Neuronal stem cell (in vitro differentiated cells): ENCODE data around the gene AHCYL2.

Experiments used
- DNase-seq: peaks from one replicate; pipeline ENCODE4 v3.0.0-alpha.2; 2013; ENCODE audit warnings: low spot score
- H2AFZ ChIP-seq: one replicate; pipeline ENCODE4 v1.6.1; 2013; ENCODE audit warnings: mild to moderate bottlenecking, low read length, inconsistent platforms
- H2AK5ac ChIP-seq: 2 replicates; pipeline ENCODE4 v1.6.1; 2013; ENCODE audit warnings: low read depth, mild to moderate bottlenecking, inconsistent platforms, low read length, moderate library complexity, mixed read lengths
- H2BK120ac ChIP-seq: 2 replicates; pipeline ENCODE4 v1.6.1; 2013; ENCODE audit warnings: low read depth, mild to moderate bottlenecking, inconsistent platforms, low read length, moderate library complexity, mixed read lengths
- H2BK12ac ChIP-seq: one replicate; pipeline ENCODE4 v1.6.1; 2013; ENCODE audit warnings: low read length, inconsistent platforms
- H2BK15ac ChIP-seq: 2 replicates; pipeline ENCODE4 v1.6.1; 2013; ENCODE audit warnings: mild to moderate bottlenecking, low read length, inconsistent platforms, mixed read lengths
- H2BK5ac ChIP-seq: one replicate; pipeline ENCODE4 v1.6.1; 2013; ENCODE audit warnings: inconsistent platforms, mild to moderate bottlenecking, low read length, moderate library complexity
- H3K14ac ChIP-seq: one replicate; pipeline ENCODE4 v1.6.1; 2013; ENCODE audit warnings: low read length, inconsistent platforms
- H3K18ac ChIP-seq: 2 replicates; pipeline ENCODE4 v1.6.1; 2013; ENCODE audit warnings: low read length, inconsistent platforms
- H3K23ac ChIP-seq: 2 replicates; pipeline ENCODE4 v1.6.1; 2013; ENCODE audit warnings: low read depth, mild to moderate bottlenecking, mixed read lengths, low read length, inconsistent platforms; ENCODE audit not compliant: poor library complexity
- H3K27ac ChIP-seq: replicated peaks from 3 replicates; pipeline ENCODE4 v1.5.1; 2013; ENCODE audit warnings: low read length, inconsistent platforms
- H3K27me3 ChIP-seq, 3 experiments: 2 replicates each; pipeline ENCODE4 v1.6.1; 2013; ENCODE audit warnings: low read length in 3 of 3, mild to moderate bottlenecking in 2 of 3, inconsistent platforms in 1 of 3, low read depth in 1 of 3, mixed read lengths in 1 of 3, moderate library complexity in 1 of 3; ENCODE audit not compliant: control insufficient read depth in 3 of 3, insufficient read depth in 3 of 3
- H3K36me3 ChIP-seq, 2 donors: replicated peaks in 1 of 2; 2 replicates each; pipeline ENCODE4 v1.6.1; 2013; ENCODE audit warnings: low read length in 2 of 2; ENCODE audit not compliant: control insufficient read depth in 2 of 2, insufficient read depth in 2 of 2
- H3K4ac ChIP-seq: 2 replicates; pipeline ENCODE4 v1.6.1; 2013; ENCODE audit warnings: inconsistent platforms, mild to moderate bottlenecking, low read length, moderate library complexity
- H3K4me1 ChIP-seq, 2 donors: 1 replicate in 1 of 2; 2 replicates in 1 of 2; pipeline ENCODE4 v1.6.1; 2013; ENCODE audit warnings: low read length in 2 of 2, low read depth in 1 of 2; ENCODE audit not compliant: control insufficient read depth in 2 of 2, insufficient read depth in 1 of 2
- H3K4me2 ChIP-seq: one replicate; pipeline ENCODE4 v1.6.1; 2013; ENCODE audit warnings: mild to moderate bottlenecking, low read length, inconsistent platforms; ENCODE audit not compliant: insufficient read depth, poor library complexity, severe bottlenecking
- H3K4me3 ChIP-seq, 2 donors: 2 replicates each; pipeline ENCODE4 v1.5.1; 2013; ENCODE audit warnings: low read length in 2 of 2, mild to moderate bottlenecking in 2 of 2, inconsistent platforms in 1 of 2, moderate library complexity in 1 of 2
- H3K79me1 ChIP-seq: one replicate; pipeline ENCODE4 v1.6.1; 2013; ENCODE audit warnings: low read depth, mild to moderate bottlenecking, inconsistent platforms, low read length, moderate library complexity
- H3K9ac ChIP-seq: one replicate; pipeline ENCODE4 v1.6.1; 2013; ENCODE audit warnings: mild to moderate bottlenecking, low read depth, low read length, inconsistent platforms; ENCODE audit not compliant: poor library complexity
- H3K9me3 ChIP-seq, 2 donors: replicated peaks in 1 of 2; 2 replicates each; pipeline versions ENCODE3 to v1.6.1; 2013; ENCODE audit warnings: low read length in 2 of 2, mild to moderate bottlenecking in 2 of 2, inconsistent platforms in 1 of 2, low read depth in 1 of 2, mixed read lengths in 1 of 2, moderate library complexity in 1 of 2; ENCODE audit not compliant: control insufficient read depth in 2 of 2, insufficient read depth in 1 of 2
- H4K8ac ChIP-seq: one replicate; pipeline ENCODE4 v1.6.1; 2013; ENCODE audit warnings: low read depth, mild to moderate bottlenecking, inconsistent platforms, low read length, moderate library complexity
- H4K91ac ChIP-seq: one replicate; pipeline ENCODE4 v1.6.1; 2013; ENCODE audit warnings: low read length, low read depth, mild to moderate bottlenecking, inconsistent platforms; ENCODE audit not compliant: poor library complexity
- WGBS, 2 donors: extraction: QIAGEN DNeasy Blood & Tissue Kit; methylation state at CpG; one replicate each; pipeline ENCODE4 v1.1.7; 2013; ENCODE audit warnings: missing lambda C conversion rate in 2 of 2, mixed read lengths in 1 of 2; ENCODE audit not compliant: insufficient read length in 2 of 2, insufficient replicate concordance in 1 of 2; ENCODE audit errors: extremely low coverage in 2 of 2; 5-methylcytosine and 5-hydroxymethylcytosine counted together

The AHCYL2 gene

GRCh38 chr7:129188892-129189660 is 35.8 kb upstream of the AHCYL2 start:
- H2AFZ ChIP-seq, result peak overlapping the region; percentile 87
- peak overlapping the region; percentile 100 for H3K14ac ChIP-seq
- H3K4me1 ChIP-seq, result peaks cover 14 to 15% of the 10 kb centered on the region in 2 donors
- no CpG with 5 or more reads among the region's 83 CpGs for WGBS, 2 donors
- peak overlapping the region; percentile 99 for H3K18ac ChIP-seq
- peaks cover 0 to 5% of the 10 kb centered on the region in 2 donors for H3K9me3 ChIP-seq
- DNase-seq, result no peak
- peak overlapping the region; percentile 46 for H3K4ac ChIP-seq
- peak overlapping the region; percentile 23 for H2AK5ac ChIP-seq
- H2BK15ac ChIP-seq, result peak overlapping the region; percentile 47
- peak overlapping the region; percentile 56 for H3K4me2 ChIP-seq
- peak overlapping the region; percentile 19 for H2BK12ac ChIP-seq
- H3K27me3 ChIP-seq, result peaks cover 0 to 8% (median 0%) of the 10 kb centered on the region in 3 experiments
- H4K91ac ChIP-seq, result peak overlapping the region; percentile 41
- peak overlapping the region; percentile 78 for H2BK5ac ChIP-seq
- H4K8ac ChIP-seq, result no peak overlapping the region
- H3K23ac ChIP-seq, result peak overlapping the region; percentile 82
- no peak overlapping the region for H2BK120ac ChIP-seq
- H3K79me1 ChIP-seq, result peaks cover 8% of the 10 kb centered on the region
- peak overlapping the region; percentile 99 for H3K9ac ChIP-seq
- H3K36me3 ChIP-seq, result peaks cover 10 to 32% of the 10 kb centered on the region in 2 donors
- peak overlapping the region; percentile 70 for H3K27ac ChIP-seq
- H3K4me3 ChIP-seq, result peak overlapping the region; percentile 65 to 98

GRCh38 chr7:129189661-129190310 is 35.0 kb upstream of the AHCYL2 start:
- Histone ChIP-seq H3K36me3 (peaks cover 10 to 39% of the 10 kb centered on the region in 2 donors), H2BK12ac (no peak overlapping the region), H3K23ac (peak overlapping the region; percentile 82), H2AFZ (peak overlapping the region; percentile 87), H2BK5ac (no peak overlapping the region), H3K9me3 (peaks cover 0 to 5% of the 10 kb centered on the region in 2 donors), H3K4me2 (peak overlapping the region; percentile 92), H3K79me1 (peaks cover 8% of the 10 kb centered on the region), H3K4me3 (peak overlapping the region; percentile 65 to 98), H3K14ac (peak overlapping the region; percentile 100), H2BK120ac (no peak overlapping the region), H3K18ac (peak overlapping the region; percentile 99), H3K9ac (peak overlapping the region; percentile 99), H4K91ac (no peak overlapping the region), H3K27ac (no peak overlapping the region), H3K4ac (no peak overlapping the region), H3K27me3 (peaks cover 0 to 8% (median 0%) of the 10 kb centered on the region in 3 experiments), H2BK15ac (peak overlapping the region; percentile 47), H4K8ac (no peak overlapping the region), H3K4me1 (peaks cover 14 to 15% of the 10 kb centered on the region in 2 donors), H2AK5ac (no peak overlapping the region)
- no CpG with 5 or more reads among the region's 13 CpGs for WGBS, 2 donors
- DNase-seq, result no peak

GRCh38 chr7:129191272-129191671 is 33.6 kb upstream of the AHCYL2 start:
- H3K27me3 ChIP-seq, result peaks cover 0 to 5% (median 0%) of the 10 kb centered on the region in 3 experiments
- no peak overlapping the region for H3K27ac ChIP-seq
- H3K4me3 ChIP-seq, result no peak overlapping the region
- H3K9me3 ChIP-seq, result peaks cover 0 to 10% of the 10 kb centered on the region in 2 donors
- no peak overlapping the region for H2BK5ac ChIP-seq
- H3K4me1 ChIP-seq, result peaks cover 14 to 15% of the 10 kb centered on the region in 2 donors
- H3K9ac ChIP-seq, result no peak overlapping the region
- H2AFZ ChIP-seq, result no peak overlapping the region
- H2BK120ac ChIP-seq, result no peak overlapping the region
- H3K18ac ChIP-seq, result no peak overlapping the region
- no peak overlapping the region for H2BK15ac ChIP-seq
- no peak for DNase-seq
- H3K36me3 ChIP-seq, result peaks cover 10 to 44% of the 10 kb centered on the region in 2 donors
- H3K4me2 ChIP-seq, result peak overlapping the region; percentile 2
- WGBS, 2 donors, result no CpG with 5 or more reads among the region's 3 CpGs
- H4K91ac ChIP-seq, result no peak overlapping the region
- H4K8ac ChIP-seq, result no peak overlapping the region
- H3K23ac ChIP-seq, result no peak overlapping the region
- H3K4ac ChIP-seq, result no peak overlapping the region
- no peak overlapping the region for H3K14ac ChIP-seq
- H2AK5ac ChIP-seq, result no peak overlapping the region
- peaks cover 8% of the 10 kb centered on the region for H3K79me1 ChIP-seq
- no peak overlapping the region for H2BK12ac ChIP-seq

GRCh38 chr7:129193892-129194291 is 30.9 kb upstream of the AHCYL2 start:
- peaks cover 10% of the 10 kb centered on the region for H3K79me1 ChIP-seq
- no peak overlapping the region for H3K4me3 ChIP-seq
- no peak overlapping the region for H2BK120ac ChIP-seq
- no peak for DNase-seq
- no peak overlapping the region for H2BK15ac ChIP-seq
- no peak overlapping the region for H3K9ac ChIP-seq
- H4K8ac ChIP-seq, result no peak overlapping the region
- no peak overlapping the region for H2AK5ac ChIP-seq
- no peak overlapping the region for H3K18ac ChIP-seq
- peaks cover 10% of the 10 kb centered on the region in 2 donors for H3K4me1 ChIP-seq
- H3K23ac ChIP-seq, result no peak overlapping the region
- no peak overlapping the region for H2BK5ac ChIP-seq
- no peaks in the 10 kb centered on the region for H3K27me3 ChIP-seq
- no peak overlapping the region for H2BK12ac ChIP-seq
- no peak overlapping the region for H3K4ac ChIP-seq
- H2AFZ ChIP-seq, result no peak overlapping the region
- peaks cover 11 to 56% of the 10 kb centered on the region in 2 donors for H3K36me3 ChIP-seq
- peaks cover 0 to 17% of the 10 kb centered on the region in 2 donors for H3K9me3 ChIP-seq
- no peak overlapping the region for H3K4me2 ChIP-seq
- H4K91ac ChIP-seq, result no peak overlapping the region
- WGBS, 2 donors, result no CpG with 5 or more reads among the region's 3 CpGs
- no peak overlapping the region for H3K14ac ChIP-seq
- no peak overlapping the region for H3K27ac ChIP-seq
